NCI-H446 treated with DMSO at 0.1 percent for 48 hours (cell line): ENCODE results near the gene MYO1A.

ENCODE experiments used
- DNase-seq: peaks from one replicate; lab custom pipeline; 2025; lab: John Stamatoyannopoulos, UW

The MYO1A gene

GRCh38 chr12:57012600-57013465 is 37.1 kb downstream of the MYO1A start:
- no peak for DNase-seq

- DNase-seq, result no peak
Measured at GRCh38 chr12:57011438-57012424, 38.2 kb downstream of the MYO1A start.

GRCh38 chr12:57010627-57011247 is 39.2 kb downstream of the MYO1A start:
- no peak for DNase-seq

- no peak for DNase-seq
Measured at GRCh38 chr12:57009949-57010626, 39.8 kb downstream of the MYO1A start.

- DNase-seq, result peak; percentile 51
Measured at GRCh38 chr12:57008178-57008577, 41.8 kb downstream of the MYO1A start.

- no peak for DNase-seq
Measured at GRCh38 chr12:57006809-57007475, 43.0 kb downstream of the MYO1A start.

- no peak for DNase-seq
Measured at GRCh38 chr12:57005980-57006808, 43.7 kb downstream of the MYO1A start, which contains the start of gene ZBTB39. ZBTB39 (minus strand) TSS chr12:57006546; CDS start chr12:57004917, 1,629 bp downstream.

- no peak for DNase-seq
Measured at GRCh38 chr12:57004651-57005050, 45.3 kb downstream of the MYO1A start.

- no peak for DNase-seq
Measured at GRCh38 chr12:57003395-57003794, 46.5 kb downstream of the MYO1A start.

- no peak for DNase-seq
Measured at GRCh38 chr12:57001448-57001906, 48.5 kb downstream of the MYO1A start.

GRCh38 chr12:57000393-57000792 is 49.5 kb downstream of the MYO1A start:
- no peak for DNase-seq

- DNase-seq, result no peak
Measured at GRCh38 chr12:56999456-56999855, 50.5 kb downstream of the MYO1A start.

- no peak for DNase-seq
Measured at GRCh38 chr12:56998981-56999380, 50.9 kb downstream of the MYO1A start.

GRCh38 chr12:56998316-56998715 is 51.6 kb downstream of the MYO1A start:
- no peak for DNase-seq

GRCh38 chr12:56996793-56997545 is 53.0 kb downstream of the MYO1A start:
- DNase-seq, result no peak

GRCh38 chr12:56995930-56996496 is 53.9 kb downstream of the MYO1A start:
- no peak for DNase-seq

GRCh38 chr12:56995201-56995929 is 54.6 kb downstream of the MYO1A start:
- no peak for DNase-seq

- no peak for DNase-seq
Measured at GRCh38 chr12:56994231-56994746, 55.6 kb downstream of the MYO1A start.
